Vagina (tissue), 2 donors: Measurements from ENCODE around the gene VAX1.
"Not testable (repeated sequence)": the region's sequence is repeated elsewhere in the genome, so short reads cannot be mapped to it uniquely, and the experiment has no call there.

Experiments used
- CTCF ChIP-seq, 3 experiments: fragments of 450-650 bp in 2 of 3; fragments of 200-600 bp in 1 of 3; sonication (generic) in 1 of 3; IDR thresholded peaks; one replicate each; pipeline ENCODE4 v1.5.1; 2017 to 2019; ENCODE audit warnings: antibody characterized with exemption in 3 of 3, mild to moderate bottlenecking in 2 of 3, moderate library complexity in 2 of 3
- POLR2A ChIP-seq, 2 donors: fragments of 450-650 bp; IDR thresholded peaks; one replicate each; pipeline ENCODE4 v1.6.1; 2017; ENCODE audit warnings: antibody characterized with exemption in 2 of 2, mild to moderate bottlenecking in 2 of 2, moderate library complexity in 2 of 2
- POLR2AphosphoS5 ChIP-seq, 2 donors: sonication (generic); formaldehyde crosslinking; IDR thresholded peaks; one replicate each; pipeline ENCODE4 v1.9.0; 2017; ENCODE audit warnings: antibody characterized with exemption in 2 of 2, mild to moderate bottlenecking in 2 of 2, low read depth in 1 of 2; ENCODE audit not compliant: insufficient read depth in 1 of 2

- TF ChIP-seq CTCF (IDR thresholded peaks at IDR 0.05); POLR2AphosphoS5 (IDR thresholded peaks at IDR 0.05; ENCODE audit: insufficient read depth in 1 of 2, low read depth in 1 of 2); POLR2A (IDR thresholded peaks at IDR 0.05): not testable (repeated sequence)
Observed at GRCh38 chr10:117084421-117085246, 53.4 kb downstream of the VAX1 start.
